Measurements from ENCODE around the gene HOPX.

The HOPX gene

GRCh38 chr4:56654238-56654632, 26.9 kb downstream of the HOPX start:
- ATAC-seq (no peak), DNase-seq (no peak)
- peak overlapping the region; percentile 90 for H3K27ac Mint-ChIP-seq
- H3K4me1 Mint-ChIP-seq, result peaks cover 80% of the 10 kb centered on the region
- peak overlapping the region; percentile 94 for H3K4me3 Mint-ChIP-seq
- H3K27me3 Mint-ChIP-seq, result peaks cover 15% of the 10 kb centered on the region
- peaks cover 8% of the 10 kb centered on the region for H3K9me3 Mint-ChIP-seq
- peaks cover 37% of the 10 kb centered on the region for H3K36me3 Mint-ChIP-seq (ENCODE audit: low read depth)

- peak overlapping the region; percentile 90 for H3K27ac Mint-ChIP-seq
- H3K27me3 Mint-ChIP-seq, result peaks cover 11% of the 10 kb centered on the region
- H3K4me1 Mint-ChIP-seq, result peaks cover 86% of the 10 kb centered on the region
- peaks cover 13% of the 10 kb centered on the region for H3K9me3 Mint-ChIP-seq
- peak overlapping the region; percentile 94 for H3K4me3 Mint-ChIP-seq
- H3K36me3 Mint-ChIP-seq (ENCODE audit: low read depth), result peaks cover 42% of the 10 kb centered on the region
- ATAC-seq, result peak; percentile 12
- peak; percentile 50 for DNase-seq
These were observed 27.4 kb downstream of the HOPX start for GRCh38 chr4:56653461-56654237.

- Mint-ChIP-seq H3K4me3 (peak overlapping the region; percentile 28), H3K4me1 (peaks cover 91% of the 10 kb centered on the region), H3K36me3 (ENCODE audit: low read depth) (peaks cover 57% of the 10 kb centered on the region), H3K27ac (peak overlapping the region; percentile 94), H3K9me3 (peaks cover 13% of the 10 kb centered on the region), H3K27me3 (peaks cover 3% of the 10 kb centered on the region)
- DNase-seq (no peak), ATAC-seq (no peak)
These were observed 28.9 kb downstream of the HOPX start for GRCh38 chr4:56652196-56652595.

- Mint-ChIP-seq H3K27me3 (no peaks in the 10 kb centered on the region), H3K27ac (peak overlapping the region; percentile 94), H3K4me3 (peak overlapping the region; percentile 70), H3K36me3 (ENCODE audit: low read depth) (peaks cover 69% of the 10 kb centered on the region), H3K9me3 (peaks cover 21% of the 10 kb centered on the region), H3K4me1 (peaks cover 87% of the 10 kb centered on the region)
- no peak for ATAC-seq
- no peak for DNase-seq
These were observed 30.1 kb downstream of the HOPX start for GRCh38 chr4:56651056-56651350.

- Mint-ChIP-seq H3K27me3 (no peaks in the 10 kb centered on the region), H3K4me1 (peaks cover 90% of the 10 kb centered on the region), H3K9me3 (peaks cover 23% of the 10 kb centered on the region), H3K4me3 (peak overlapping the region; percentile 70), H3K27ac (peak overlapping the region; percentile 94), H3K36me3 (ENCODE audit: low read depth) (peaks cover 72% of the 10 kb centered on the region)
- ATAC-seq (peak; percentile 64), DNase-seq (no peak)
These were observed 30.6 kb downstream of the HOPX start for GRCh38 chr4:56650262-56651055.

- peak overlapping the region; percentile 94 for H3K27ac Mint-ChIP-seq
- H3K9me3 Mint-ChIP-seq, result peaks cover 23% of the 10 kb centered on the region
- no peaks in the 10 kb centered on the region for H3K27me3 Mint-ChIP-seq
- peaks cover 67% of the 10 kb centered on the region for H3K36me3 Mint-ChIP-seq (ENCODE audit: low read depth)
- peak overlapping the region; percentile 70 for H3K4me3 Mint-ChIP-seq
- no peak for ATAC-seq
- peaks cover 83% of the 10 kb centered on the region for H3K4me1 Mint-ChIP-seq
- no peak for DNase-seq
These were observed 31.4 kb downstream of the HOPX start for GRCh38 chr4:56649445-56650261.

- Mint-ChIP-seq H3K36me3 (ENCODE audit: low read depth) (peaks cover 61% of the 10 kb centered on the region), H3K4me1 (peaks cover 74% of the 10 kb centered on the region), H3K27me3 (no peaks in the 10 kb centered on the region), H3K27ac (peak overlapping the region; percentile 87), H3K4me3 (peak overlapping the region; percentile 70), H3K9me3 (peaks cover 23% of the 10 kb centered on the region)
- DNase-seq (no peak), ATAC-seq (no peak)
These were observed 32.3 kb downstream of the HOPX start for GRCh38 chr4:56648824-56649151.

- Mint-ChIP-seq H3K4me3 (peak overlapping the region; percentile 42), H3K27me3 (no peaks in the 10 kb centered on the region), H3K4me1 (peaks cover 70% of the 10 kb centered on the region), H3K36me3 (ENCODE audit: low read depth) (peaks cover 61% of the 10 kb centered on the region), H3K27ac (peak overlapping the region; percentile 87), H3K9me3 (peaks cover 23% of the 10 kb centered on the region)
- no peak for DNase-seq
- peak; percentile 44 for ATAC-seq
These were observed 32.9 kb downstream of the HOPX start for GRCh38 chr4:56648021-56648823.

- Mint-ChIP-seq H3K4me1 (peaks cover 69% of the 10 kb centered on the region), H3K36me3 (ENCODE audit: low read depth) (peaks cover 50% of the 10 kb centered on the region), H3K27ac (peak overlapping the region; percentile 81), H3K4me3 (no peak overlapping the region), H3K9me3 (peaks cover 23% of the 10 kb centered on the region), H3K27me3 (no peaks in the 10 kb centered on the region)
- ATAC-seq, result no peak
- DNase-seq, result no peak
These were observed 34.8 kb downstream of the HOPX start for GRCh38 chr4:56646341-56646740.

GRCh38 chr4:56643596-56643995, 37.5 kb downstream of the HOPX start:
- H3K4me3 Mint-ChIP-seq, result no peak overlapping the region
- H3K36me3 Mint-ChIP-seq (ENCODE audit: low read depth), result peaks cover 29% of the 10 kb centered on the region
- H3K27ac Mint-ChIP-seq, result no peak overlapping the region
- no peak for ATAC-seq
- no peak for DNase-seq
- H3K27me3 Mint-ChIP-seq, result peaks cover 4% of the 10 kb centered on the region
- H3K4me1 Mint-ChIP-seq, result peaks cover 57% of the 10 kb centered on the region
- H3K9me3 Mint-ChIP-seq, result peaks cover 10% of the 10 kb centered on the region

- peaks cover 8% of the 10 kb centered on the region for H3K9me3 Mint-ChIP-seq
- peaks cover 4% of the 10 kb centered on the region for H3K27me3 Mint-ChIP-seq
- DNase-seq, result no peak
- H3K4me3 Mint-ChIP-seq, result peak overlapping the region; percentile 64
- H3K27ac Mint-ChIP-seq, result peak overlapping the region; percentile 78
- peaks cover 8% of the 10 kb centered on the region for H3K36me3 Mint-ChIP-seq (ENCODE audit: low read depth)
- peak; percentile 77 for ATAC-seq
- H3K4me1 Mint-ChIP-seq, result peaks cover 42% of the 10 kb centered on the region
These were observed 39.5 kb downstream of the HOPX start for GRCh38 chr4:56641494-56642051.

- peak; percentile 69 for ATAC-seq
- Mint-ChIP-seq H3K36me3 (ENCODE audit: low read depth) (peaks cover 1% of the 10 kb centered on the region), H3K27me3 (peaks cover 4% of the 10 kb centered on the region), H3K4me1 (peaks cover 36% of the 10 kb centered on the region), H3K4me3 (peak overlapping the region; percentile 64), H3K9me3 (peaks cover under 1% of the 10 kb centered on the region), H3K27ac (peak overlapping the region; percentile 78)
- no peak for DNase-seq
These were observed 40.2 kb downstream of the HOPX start for GRCh38 chr4:56640621-56641493.

- Mint-ChIP-seq H3K27me3 (peaks cover 4% of the 10 kb centered on the region), H3K4me3 (no peak overlapping the region), H3K27ac (no peak overlapping the region), H3K4me1 (peaks cover 29% of the 10 kb centered on the region), H3K36me3 (ENCODE audit: low read depth) (no peaks in the 10 kb centered on the region), H3K9me3 (no peaks in the 10 kb centered on the region)
- no peak for DNase-seq
- ATAC-seq, result no peak
These were observed 43.3 kb downstream of the HOPX start for GRCh38 chr4:56637791-56638190.

Measured in activated naive CD8-positive, alpha-beta T cell treated with anti-CD3 and anti-CD28 coated beads, Interleukin-2, amount 50 U/mL, for 24 hours (primary cell).